ENCODE measurements around the gene ARHGDIG. TPM values are rescaled to one million over a fixed set of nuclear protein-coding genes. Genes with fewer than 3 reads are reported as not detected.

Gene ARHGDIG
- total and polyA plus RNA-seq, 11 donors, result 0.26 to 19.2 (median 8.2) TPM

DNA sequence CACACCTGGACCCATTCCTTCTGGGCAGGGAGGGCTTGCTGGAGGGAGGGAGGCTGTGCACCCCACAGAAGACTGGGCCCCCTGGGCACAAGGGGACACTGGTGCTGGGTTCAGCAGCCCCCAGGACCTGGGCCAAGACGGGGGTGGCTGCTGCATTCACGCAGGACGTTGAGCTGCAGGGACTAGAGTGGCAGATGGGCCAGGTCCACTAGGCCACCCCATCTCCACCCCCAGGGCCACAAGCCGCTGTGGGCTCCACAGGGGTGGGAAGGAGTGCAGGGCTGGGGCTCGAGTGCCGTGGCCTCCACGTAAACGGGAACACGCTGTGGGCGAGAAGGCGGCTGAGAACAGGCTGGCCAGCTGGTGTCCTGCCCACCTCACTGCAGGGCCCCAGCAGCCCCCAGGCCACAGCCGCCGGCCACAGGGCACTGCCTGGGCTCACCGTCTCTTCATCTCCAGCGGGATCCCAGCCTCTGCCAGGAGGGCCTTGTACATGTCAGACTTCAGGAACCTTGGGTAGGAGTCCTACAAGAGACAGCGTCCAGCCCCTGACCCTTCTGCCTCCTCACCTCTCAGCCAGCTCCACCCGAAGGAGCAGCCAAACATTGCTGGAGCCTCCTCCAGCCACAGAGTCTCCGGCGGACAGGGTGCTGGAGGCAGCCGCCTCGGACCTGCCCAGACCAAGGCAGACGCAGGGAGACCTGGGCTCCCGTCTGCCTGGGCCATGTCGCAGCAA is 11.2 kb upstream of the ARHGDIG start:
- no peak for TF ChIP-seq POLR2A (IDR thresholded peaks at IDR 0.05)
- TF ChIP-seq CTCF (IDR thresholded peaks at IDR 0.05), result no peak
- Histone ChIP-seq H3K4me1 (no peaks in the 10 kb centered on the region), H3K27me3 (peaks cover 0 to under 1% (median 0%) of the 10 kb centered on the region in 9 donors), H3K9me3 (no peaks in the 10 kb centered on the region), H3K36me3 (peaks cover 0 to 14% (median 7%) of the 10 kb centered on the region in 9 donors), H3K4me3 (no peak overlapping the region), H3K27ac (no peak overlapping the region)
- DNase-seq, result peak in 1 of 5 donors; percentile 15
- WGBS, 4 donors, result 83 to 91% (median 85%) methylated on average over 20 to 24 of the region's 24 CpGs
- no peak for ATAC-seq
- intact Hi-C loops (cut with DNase I), result no loop called here

GRCh38 chr16:270381-271255 is 9.8 kb upstream of the ARHGDIG start:
- no peaks in the 10 kb centered on the region for H3K9me3 ChIP-seq
- no peak for TF ChIP-seq POLR2A (IDR thresholded peaks at IDR 0.05)
- no peak for TF ChIP-seq CTCF (IDR thresholded peaks at IDR 0.05)
- intact Hi-C loops (cut with DNase I), result no loop called here
- no peak overlapping the region for H3K4me3 ChIP-seq
- DNase-seq (peak in 1 of 5 donors; percentile 16), ATAC-seq (no peak)
- H3K36me3 ChIP-seq, result peaks cover 0 to 2% (median 0%) of the 10 kb centered on the region in 9 donors
- H3K4me1 ChIP-seq, result peaks cover 0 to 13% (median 4%) of the 10 kb centered on the region in 12 donors
- 86 to 93% (median 90%) methylated on average over 20 to 34 of the region's 34 CpGs for WGBS, 4 donors
- no peak overlapping the region for H3K27ac ChIP-seq
- peaks cover 0 to 13% (median 0%) of the 10 kb centered on the region in 9 donors for H3K27me3 ChIP-seq

DNA sequence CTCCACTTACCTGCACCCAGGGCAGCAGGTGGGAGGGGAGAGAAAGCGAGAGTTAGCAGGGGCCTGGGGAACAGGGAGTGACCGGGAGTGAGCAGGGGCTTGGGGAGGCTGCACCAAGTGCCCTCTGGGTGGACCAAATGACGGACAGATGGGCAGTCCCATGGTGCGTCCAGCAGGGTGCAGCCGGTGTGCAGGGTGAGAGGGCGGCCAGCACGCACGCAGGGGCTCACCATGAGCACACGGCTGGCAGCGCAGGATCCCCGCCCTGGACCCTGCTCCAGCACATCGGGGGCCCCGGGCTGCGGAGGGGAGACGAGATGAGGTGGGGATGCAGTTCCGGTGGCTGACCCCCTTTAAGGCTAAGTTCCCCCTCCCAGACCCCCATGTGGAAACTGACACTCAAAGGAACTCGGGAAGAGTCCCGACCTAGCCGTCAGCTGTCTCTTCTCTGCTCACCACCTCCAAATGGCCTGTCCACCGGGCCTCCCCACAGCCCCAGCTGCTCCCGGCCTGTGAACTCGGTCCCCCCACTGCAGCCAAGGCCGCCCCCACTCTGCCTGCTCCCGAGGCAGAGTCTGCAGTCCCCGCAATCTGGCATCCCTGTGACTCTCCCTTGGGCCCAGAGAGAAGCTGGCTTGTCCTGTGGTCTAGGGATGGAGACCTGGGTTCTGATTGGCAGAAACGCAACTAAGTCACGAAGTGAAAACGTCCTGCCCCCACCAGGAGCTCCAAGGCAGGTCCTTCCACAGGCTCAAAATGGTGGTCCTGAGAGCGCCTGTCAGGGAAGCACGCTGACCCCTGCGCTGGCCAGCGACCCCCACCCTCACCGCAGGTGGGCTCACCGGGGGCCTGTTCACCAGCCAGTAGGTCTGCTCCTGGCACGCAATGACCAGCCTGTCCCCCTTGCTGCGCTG is 7.5 kb upstream of the ARHGDIG start:
- Histone ChIP-seq H3K27me3 (peaks cover 0 to 22% (median 0%) of the 10 kb centered on the region in 9 donors), H3K4me1 (peaks cover 0 to 22% (median 4%) of the 10 kb centered on the region in 12 donors), H3K27ac (no peak overlapping the region), H3K4me3 (no peak overlapping the region), H3K36me3 (no peaks in the 10 kb centered on the region), H3K9me3 (no peaks in the 10 kb centered on the region)
- intact Hi-C loops (cut with DNase I), result no loop called here
- 79 to 82% (median 80%) methylated on average over 13 to 36 of the region's 36 CpGs for WGBS, 4 donors
- TF ChIP-seq CTCF (IDR thresholded peaks at IDR 0.05) (no peak), POLR2A (IDR thresholded peaks at IDR 0.05) (no peak)
- DNase-seq (peak in 1 of 5 donors; percentile 17), ATAC-seq (no peak)
